SK-N-SH (cell line): ENCODE measurements around the gene MAGI3. TPM values are rescaled to one million over a fixed set of nuclear protein-coding genes. Genes with fewer than 3 reads are reported as not detected.

Experiments used
- CTCF ChIA-PET: fragments of 300-600, 350-600 bp; formaldehyde crosslinking; extraction: SDS; loops from one replicate; lab custom pipeline; 2021; lab: Yijun Ruan, JAX
- POLR2A ChIA-PET: fragments of 350-600 bp; sonication (Branson Sonifier 250); formaldehyde crosslinking; extraction: SDS; loops from one replicate; lab custom pipeline; 2020; ENCODE audit warnings: antibody characterized with exemption, inconsistent platforms; lab: Yijun Ruan, JAX
- DNase-seq: peaks from one replicate; pipeline ENCODE4 v3.0.0; 2012
- H2AFZ ChIP-seq: fragments of 200-600 bp; sonication (generic); 2 replicates; pipeline ENCODE4 v1.8.1; 2016; ENCODE audit warnings: antibody characterized with exemption, mild to moderate bottlenecking, low read depth
- H3F3A ChIP-seq: fragments of 200-600 bp; sonication (generic); replicated peaks from 2 replicates; pipeline ENCODE3; 2016; ENCODE audit warnings: antibody characterized with exemption, mild to moderate bottlenecking; ENCODE audit not compliant: insufficient read depth
- H3K27ac ChIP-seq, 2 experiments: fragments of 200-500 bp in 1 of 2; fragments of 200-600 bp in 1 of 2; sonication (Bioruptor generic) in 1 of 2; sonication (generic), shearing (Covaris generic) in 1 of 2; 2 replicates each; pipeline versions ENCODE4 v1.5.1 to v1.6.1; 2014 to 2016; ENCODE audit warnings: low read depth in 2 of 2, inconsistent platforms in 1 of 2, low read length in 1 of 2, mild to moderate bottlenecking in 1 of 2, mixed read lengths in 1 of 2
- H3K27me3 ChIP-seq: fragments of 200-600 bp; sonication (generic), shearing (Covaris generic); 2 replicates; pipeline ENCODE4 v1.6.1; 2016; ENCODE audit warnings: mixed run types; ENCODE audit not compliant: insufficient read depth
- H3K36me3 ChIP-seq, 2 experiments: fragments of 200-500 bp in 1 of 2; fragments of 200-600 bp in 1 of 2; sonication (Bioruptor generic) in 1 of 2; sonication (generic) in 1 of 2; replicated peaks in 1 of 2; 2 replicates each; pipeline versions ENCODE3 to v1.5.1; 2014 to 2016; ENCODE audit warnings: low read length in 1 of 2, mild to moderate bottlenecking in 1 of 2; ENCODE audit not compliant: insufficient read depth in 2 of 2, control insufficient read depth in 1 of 2
- H3K4me1 ChIP-seq, 2 experiments: fragments of 200-500 bp in 1 of 2; fragments of 200-600 bp in 1 of 2; sonication (Bioruptor generic) in 1 of 2; sonication (generic), shearing (Covaris generic) in 1 of 2; 2 replicates each; pipeline versions ENCODE4 v1.5.1 to v1.6.1; 2014 to 2016; ENCODE audit warnings: low read depth in 1 of 2, low read length in 1 of 2, mixed run types in 1 of 2; ENCODE audit not compliant: insufficient read depth in 2 of 2, control insufficient read depth in 1 of 2
- H3K4me2 ChIP-seq: fragments of 200-600 bp; sonication (generic), shearing (Covaris generic); 2 replicates; pipeline ENCODE4 v1.6.1; 2017; ENCODE audit warnings: mixed run types
- H3K4me3 ChIP-seq, 2 experiments: fragments of 200-500 bp in 1 of 2; fragments of 200-600 bp in 1 of 2; sonication (Bioruptor generic) in 1 of 2; sonication (generic), shearing (Covaris generic) in 1 of 2; 2 replicates each; pipeline versions ENCODE4 v1.5.1 to v1.8.1; 2014 to 2016; ENCODE audit warnings: low read depth in 2 of 2, inconsistent platforms in 1 of 2, low read length in 1 of 2, mild to moderate bottlenecking in 1 of 2, mixed read lengths in 1 of 2, moderate library complexity in 1 of 2
- H3K79me2 ChIP-seq: fragments of 200-600 bp; sonication (generic); 2 replicates; pipeline ENCODE4 v1.8.1; 2017; ENCODE audit warnings: mild to moderate bottlenecking; ENCODE audit not compliant: insufficient read depth
- H3K9ac ChIP-seq: fragments of 200-600 bp; sonication (generic); 2 replicates; pipeline ENCODE4 v1.6.1; 2017; ENCODE audit warnings: mixed run types
- H3K9me2 ChIP-seq: fragments of 200-600 bp; sonication (generic); 2 replicates; pipeline ENCODE4 v1.6.1; 2017; ENCODE audit warnings: mixed run types
- H3K9me3 ChIP-seq: fragments of 200-600 bp; sonication (generic); 2 replicates; pipeline ENCODE4 v1.6.1; 2017; ENCODE audit warnings: mixed run types, mild to moderate bottlenecking, moderate library complexity
- H4K20me1 ChIP-seq: fragments of 200-600 bp; sonication (generic); 2 replicates; pipeline ENCODE4 v1.6.1; 2017; ENCODE audit warnings: mild to moderate bottlenecking, mixed run types; ENCODE audit not compliant: insufficient read depth
- ELF1 ChIP-seq: IDR thresholded peaks from 2 replicates; pipeline ENCODE4 v1.4.0; 2012
- EP300 ChIP-seq, 2 experiments: IDR thresholded peaks; 2 replicates each; pipeline versions ENCODE4 v1.4.0 to v1.6.1; 2012; ENCODE audit warnings: borderline replicate concordance in 1 of 2, low read depth in 1 of 2, low read length in 1 of 2
- EZH2phosphoT487 ChIP-seq: fragments of 200-600 bp; sonication (generic); IDR thresholded peaks from 2 replicates; pipeline ENCODE4 v1.6.1; 2017; ENCODE audit warnings: low read depth, mixed run types, mild to moderate bottlenecking, antibody characterized with exemption, moderate library complexity, borderline replicate concordance
- JUND ChIP-seq: IDR thresholded peaks from 2 replicates; pipeline ENCODE4 v1.4.0; 2012
- MEF2A ChIP-seq: IDR thresholded peaks from 2 replicates; pipeline ENCODE4 v1.4.0; 2012; ENCODE audit warnings: low read depth, borderline replicate concordance
- NRF1 ChIP-seq: IDR thresholded peaks from 2 replicates; pipeline ENCODE4 v1.6.1; 2012; ENCODE audit warnings: low read depth, mild to moderate bottlenecking, low read length
- POLR2AphosphoS5 ChIP-seq: IDR thresholded peaks from 2 replicates; pipeline ENCODE4 v1.6.1; 2012; ENCODE audit warnings: low read depth, low read length
- RAD21 ChIP-seq: IDR thresholded peaks from 2 replicates; pipeline ENCODE4 v1.6.1; 2012; ENCODE audit warnings: mild to moderate bottlenecking, low read length
- TAF1 ChIP-seq: IDR thresholded peaks from 2 replicates; pipeline ENCODE4 v1.6.1; 2012; ENCODE audit warnings: low read depth, mild to moderate bottlenecking, low read length, moderate library complexity, borderline replicate concordance
- TCF12 ChIP-seq: IDR thresholded peaks from 2 replicates; pipeline ENCODE4 v1.4.0; 2012
- TEAD4 ChIP-seq: IDR thresholded peaks from 2 replicates; pipeline ENCODE4 v1.4.0; 2012; ENCODE audit warnings: mild to moderate bottlenecking, borderline replicate concordance; ENCODE audit not compliant: insufficient read depth
- YY1 ChIP-seq: IDR thresholded peaks from 2 replicates; pipeline ENCODE4 v1.4.0; 2012; ENCODE audit warnings: low read depth, mild to moderate bottlenecking
- WGBS: methylation state at CpG from one replicate; pipeline ENCODE4 v1.1.6; 2017; ENCODE audit warnings: low lambda C conversion rate; 5-methylcytosine and 5-hydroxymethylcytosine counted together
- polyA plus RNA-seq, 3 experiments: library from polyadenylated mRNA; depleted of rRNA; stranded (reverse); fragments of >200 nt; gene quantifications; 2 replicates each; pipeline ENCODE4 v1.2.3, GENCODE V29; 2012
- TF ChIP-seq, protein P1 (sequence below): IDR thresholded peaks from 2 replicates; pipeline ENCODE4 v1.4.0; 2012; ENCODE audit warnings: low read depth, borderline replicate concordance
- TF ChIP-seq, protein P2 (sequence below): fragments of 150-350 bp; IDR thresholded peaks from 2 replicates; pipeline ENCODE4 v1.6.1; 2017; ENCODE audit warnings: antibody characterized with exemption, low read length, low read depth, borderline replicate concordance
- TF ChIP-seq, protein P3 (sequence below): IDR thresholded peaks from 2 replicates; pipeline ENCODE4 v1.4.0; 2012; ENCODE audit warnings: low read depth
- TF ChIP-seq, protein P4 (sequence below): fragments of 150-350 bp; IDR thresholded peaks from 2 replicates; pipeline ENCODE4 v1.6.1; 2016; ENCODE audit warnings: mild to moderate bottlenecking, low read depth, low read length

Gene MAGI3
- polyA plus RNA-seq, 1 of the 3 experiments (the other 2 are of a cell fraction), result 2.9 TPM

DNA sequence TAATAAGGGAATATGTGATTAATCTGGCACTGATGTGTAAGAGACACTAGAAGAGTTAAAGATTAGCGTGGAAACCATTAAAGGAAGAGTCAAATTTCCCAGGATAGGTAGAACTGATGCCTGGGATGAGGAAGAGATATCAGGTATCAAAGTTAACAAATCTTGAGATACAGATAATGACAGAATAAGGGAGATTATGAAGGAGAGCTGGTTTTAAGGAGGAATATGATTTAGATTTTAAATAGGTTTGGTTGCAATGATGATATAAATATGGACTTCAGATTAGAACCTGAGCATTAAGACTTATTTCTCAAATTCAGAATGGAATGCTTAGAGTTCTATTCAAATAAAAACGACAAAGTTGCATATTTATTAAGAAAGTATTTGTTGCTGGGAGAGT lies 26.2 kb downstream of the MAGI3 start (continued):
- TF ChIP-seq, protein P1, sequence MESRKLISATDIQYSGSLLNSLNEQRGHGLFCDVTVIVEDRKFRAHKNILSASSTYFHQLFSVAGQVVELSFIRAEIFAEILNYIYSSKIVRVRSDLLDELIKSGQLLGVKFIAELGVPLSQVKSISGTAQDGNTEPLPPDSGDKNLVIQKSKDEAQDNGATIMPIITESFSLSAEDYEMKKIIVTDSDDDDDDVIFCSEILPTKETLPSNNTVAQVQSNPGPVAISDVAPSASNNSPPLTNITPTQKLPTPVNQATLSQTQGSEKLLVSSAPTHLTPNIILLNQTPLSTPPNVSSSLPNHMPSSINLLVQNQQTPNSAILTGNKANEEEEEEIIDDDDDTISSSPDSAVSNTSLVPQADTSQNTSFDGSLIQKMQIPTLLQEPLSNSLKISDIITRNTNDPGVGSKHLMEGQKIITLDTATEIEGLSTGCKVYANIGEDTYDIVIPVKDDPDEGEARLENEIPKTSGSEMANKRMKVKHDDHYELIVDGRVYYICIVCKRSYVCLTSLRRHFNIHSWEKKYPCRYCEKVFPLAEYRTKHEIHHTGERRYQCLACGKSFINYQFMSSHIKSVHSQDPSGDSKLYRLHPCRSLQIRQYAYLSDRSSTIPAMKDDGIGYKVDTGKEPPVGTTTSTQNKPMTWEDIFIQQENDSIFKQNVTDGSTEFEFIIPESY, result no peak
- no peak for TF ChIP-seq EP300 (IDR thresholded peaks at IDR 0.05; ENCODE audit: borderline replicate concordance in 1 of 2, low read depth in 1 of 2, low read length in 1 of 2)
- TF ChIP-seq, protein P2, sequence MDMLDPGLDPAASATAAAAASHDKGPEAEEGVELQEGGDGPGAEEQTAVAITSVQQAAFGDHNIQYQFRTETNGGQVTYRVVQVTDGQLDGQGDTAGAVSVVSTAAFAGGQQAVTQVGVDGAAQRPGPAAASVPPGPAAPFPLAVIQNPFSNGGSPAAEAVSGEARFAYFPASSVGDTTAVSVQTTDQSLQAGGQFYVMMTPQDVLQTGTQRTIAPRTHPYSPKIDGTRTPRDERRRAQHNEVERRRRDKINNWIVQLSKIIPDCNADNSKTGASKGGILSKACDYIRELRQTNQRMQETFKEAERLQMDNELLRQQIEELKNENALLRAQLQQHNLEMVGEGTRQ, result no peak
- no peak for TF ChIP-seq TEAD4

DNA sequence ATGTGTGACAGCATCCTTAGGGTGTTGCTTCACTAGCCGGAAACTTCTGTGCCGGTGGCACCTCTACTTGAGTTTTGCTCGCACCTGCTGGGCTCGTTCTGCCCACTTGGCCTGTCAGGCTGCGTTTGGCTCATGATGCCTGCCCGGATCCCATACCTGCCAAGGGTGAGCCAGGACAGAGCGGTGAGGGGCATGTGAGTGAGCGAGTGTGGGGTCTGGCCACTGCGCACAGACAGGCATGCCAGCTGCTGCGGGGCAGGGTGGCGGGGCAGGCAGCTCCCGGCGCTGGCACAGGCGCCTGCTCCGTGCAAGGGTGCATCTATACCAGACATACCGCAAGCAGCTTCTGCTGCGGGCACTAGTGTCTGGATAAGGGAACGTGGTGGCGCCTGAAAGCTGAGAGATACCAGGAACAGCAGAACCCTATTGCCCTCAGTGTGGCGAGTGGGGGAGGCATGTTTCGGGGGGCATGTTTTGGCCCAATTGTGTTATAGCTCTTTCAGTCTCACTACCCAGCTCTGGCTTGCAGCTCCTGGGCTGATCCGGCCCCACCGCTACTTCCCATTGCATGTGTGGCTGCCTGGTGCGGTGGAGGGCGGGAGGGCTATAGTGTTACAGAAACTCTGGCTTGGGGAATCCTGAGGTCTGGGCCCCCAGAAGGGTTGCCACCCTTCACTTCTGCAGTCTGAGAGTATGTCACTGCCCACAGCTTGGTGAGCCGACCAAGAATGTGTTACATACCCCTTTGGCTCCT lies 32.2 kb downstream of the MAGI3 start:
- Histone ChIP-seq H2AFZ (no peak overlapping the region), H3K27me3 (no peaks in the 10 kb centered on the region), H3K9ac (no peak overlapping the region), H3K9me3 (0 out of 2 replicates have a peak, but pooled peaks cover 14% of the 10 kb centered on the region), H3K36me3 (peaks cover 0 to 5% of the 10 kb centered on the region in 2 experiments), H3K9me2 (no peaks in the 10 kb centered on the region), H4K20me1 (peaks cover 9% of the 10 kb centered on the region; the same call in 1 of the 2 replicates), H3K79me2 (peaks cover 66% of the 10 kb centered on the region), H3K4me2 (no peak overlapping the region), H3K4me3 (no peak overlapping the region; a peak in 1 of 4 replicates), H3F3A (peaks cover 4% of the 10 kb centered on the region), H3K4me1 (peaks cover 0 to 3% of the 10 kb centered on the region in 2 experiments; a peak in 3 of 4 replicates), H3K27ac (no peak overlapping the region)
- DNase-seq, result no peak
- over 99% methylated on average over 24 of the region's 26 CpGs for WGBS
- no peak for TF ChIP-seq EZH2phosphoT487
- no peak for TF ChIP-seq YY1
- no peak for TF ChIP-seq TCF12
- no peak for TF ChIP-seq NRF1
- TF ChIP-seq, protein P2, result no peak
- TF ChIP-seq, protein P3, sequence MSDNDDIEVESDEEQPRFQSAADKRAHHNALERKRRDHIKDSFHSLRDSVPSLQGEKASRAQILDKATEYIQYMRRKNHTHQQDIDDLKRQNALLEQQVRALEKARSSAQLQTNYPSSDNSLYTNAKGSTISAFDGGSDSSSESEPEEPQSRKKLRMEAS, result no peak
- no peak for TF ChIP-seq JUND
- TF ChIP-seq, protein P4, sequence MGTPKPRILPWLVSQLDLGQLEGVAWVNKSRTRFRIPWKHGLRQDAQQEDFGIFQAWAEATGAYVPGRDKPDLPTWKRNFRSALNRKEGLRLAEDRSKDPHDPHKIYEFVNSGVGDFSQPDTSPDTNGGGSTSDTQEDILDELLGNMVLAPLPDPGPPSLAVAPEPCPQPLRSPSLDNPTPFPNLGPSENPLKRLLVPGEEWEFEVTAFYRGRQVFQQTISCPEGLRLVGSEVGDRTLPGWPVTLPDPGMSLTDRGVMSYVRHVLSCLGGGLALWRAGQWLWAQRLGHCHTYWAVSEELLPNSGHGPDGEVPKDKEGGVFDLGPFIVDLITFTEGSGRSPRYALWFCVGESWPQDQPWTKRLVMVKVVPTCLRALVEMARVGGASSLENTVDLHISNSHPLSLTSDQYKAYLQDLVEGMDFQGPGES, result no peak
- no peak for TF ChIP-seq MEF2A
- TF ChIP-seq TAF1, result no peak
- no peak for TF ChIP-seq POLR2AphosphoS5
- TF ChIP-seq ELF1, result no peak
- TF ChIP-seq RAD21, result no peak
- no peak for TF ChIP-seq EP300 (IDR thresholded peaks at IDR 0.05; ENCODE audit: borderline replicate concordance in 1 of 2, low read depth in 1 of 2, low read length in 1 of 2)
- POLR2A ChIA-PET, result no interaction called here
- CTCF ChIA-PET, result interaction anchor here (1.1 kb wide), 2 partner anchors 13 to 350 kb away, joined by 3 read pairs; no protein-coding TSS in a partner anchor
